Liver (tissue), 9 donors: ENCODE results near the gene JPH3. TPM values are rescaled to one million over a fixed set of nuclear protein-coding genes. Genes with fewer than 3 reads are reported as not detected.

Source experiments
- DNase-seq: peaks from one replicate; pipeline ENCODE4 v3.0.0-alpha.2; 2017; ENCODE audit warnings: low spot score
- H3K27ac ChIP-seq, 2 donors: one replicate each; pipeline ENCODE4 v1.7.0; 2013; ENCODE audit warnings: inconsistent platforms in 2 of 2, low read length in 2 of 2, control low read depth in 1 of 2, low read depth in 1 of 2, mild to moderate bottlenecking in 1 of 2
- H3K27me3 ChIP-seq, 4 donors: one replicate each; pipeline versions ENCODE4 v1.6.1 to v1.7.0; 2013; ENCODE audit warnings: low read length in 3 of 4, inconsistent platforms in 1 of 4, mild to moderate bottlenecking in 1 of 4, moderate library complexity in 1 of 4; ENCODE audit not compliant: control insufficient read depth in 4 of 4, insufficient read depth in 4 of 4
- H3K36me3 ChIP-seq, 4 donors: one replicate each; pipeline versions ENCODE4 v1.6.1 to v1.7.0; 2013; ENCODE audit warnings: low read length in 3 of 4, mild to moderate bottlenecking in 3 of 4, low read depth in 1 of 4, moderate library complexity in 1 of 4; ENCODE audit not compliant: control insufficient read depth in 4 of 4, insufficient read depth in 3 of 4
- H3K4me1 ChIP-seq, 4 donors: one replicate each; pipeline versions ENCODE4 v1.6.1 to v1.7.0; 2013; ENCODE audit warnings: low read length in 3 of 4, mild to moderate bottlenecking in 3 of 4, moderate library complexity in 1 of 4; ENCODE audit not compliant: control insufficient read depth in 4 of 4, insufficient read depth in 4 of 4
- H3K4me3 ChIP-seq, 3 donors: one replicate each; pipeline versions ENCODE4 v1.6.1 to v1.7.0; 2013; ENCODE audit warnings: low read length in 3 of 3, control low read depth in 1 of 3, low read depth in 1 of 3, mild to moderate bottlenecking in 1 of 3
- H3K9ac ChIP-seq, 2 donors: one replicate each; pipeline ENCODE4 v1.7.0; 2013; ENCODE audit warnings: low read length in 2 of 2, mild to moderate bottlenecking in 2 of 2, moderate library complexity in 2 of 2, control low read depth in 1 of 2, low read depth in 1 of 2
- H3K9me3 ChIP-seq, 4 donors: one replicate each; pipeline versions ENCODE4 v1.6.1 to v1.7.0; 2013; ENCODE audit warnings: low read length in 3 of 4; ENCODE audit not compliant: control insufficient read depth in 4 of 4
- EGR1 ChIP-seq, 2 donors: IDR thresholded peaks; 2 replicates each; pipeline ENCODE4 v1.6.1; 2016 to 2018; ENCODE audit warnings: antibody characterized with exemption in 2 of 2, low read depth in 2 of 2
- FOXA1 ChIP-seq: IDR thresholded peaks from 2 replicates; pipeline ENCODE4 v1.6.1; 2016; ENCODE audit warnings: antibody characterized with exemption
- FOXA2 ChIP-seq: IDR thresholded peaks from 2 replicates; pipeline ENCODE4 v1.6.1; 2016; ENCODE audit warnings: antibody characterized with exemption
- GABPA ChIP-seq, 2 donors: IDR thresholded peaks in 1 of 2; conservative IDR thresholded peaks in 1 of 2; 2 replicates each; pipeline ENCODE4 v1.6.1; 2016; ENCODE audit warnings: antibody characterized with exemption in 2 of 2, mild to moderate bottlenecking in 1 of 2, moderate library complexity in 1 of 2
- HNF4A ChIP-seq, 2 donors: conservative IDR thresholded peaks; 2 replicates each; pipeline ENCODE4 v1.6.1; 2016; ENCODE audit warnings: antibody characterized with exemption in 2 of 2, mild to moderate bottlenecking in 2 of 2
- HNF4G ChIP-seq: IDR thresholded peaks from 2 replicates; pipeline ENCODE4 v1.6.1; 2016; ENCODE audit warnings: antibody characterized with exemption
- JUND ChIP-seq, 2 donors: IDR thresholded peaks; 2 replicates each; pipeline ENCODE4 v1.6.1; 2016; ENCODE audit warnings: antibody characterized with exemption in 2 of 2
- NR2F2 ChIP-seq: IDR thresholded peaks from 2 replicates; pipeline ENCODE4 v1.6.1; 2016; ENCODE audit warnings: antibody characterized with exemption
- RAD21 ChIP-seq, 2 donors: IDR thresholded peaks; 2 replicates each; pipeline ENCODE4 v1.6.1; 2016; ENCODE audit warnings: antibody characterized with exemption in 2 of 2, mild to moderate bottlenecking in 2 of 2
- RXRA ChIP-seq, 2 donors: IDR thresholded peaks; 2 replicates each; pipeline ENCODE4 v1.6.1; 2017 to 2018; ENCODE audit warnings: antibody characterized with exemption in 2 of 2, mild to moderate bottlenecking in 1 of 2
- SP1 ChIP-seq: IDR thresholded peaks from 2 replicates; pipeline ENCODE4 v1.6.1; 2018; ENCODE audit warnings: antibody characterized with exemption, mild to moderate bottlenecking
- TAF1 ChIP-seq: conservative IDR thresholded peaks from 2 replicates; pipeline ENCODE4 v1.6.1; 2016; ENCODE audit warnings: antibody characterized with exemption, mild to moderate bottlenecking
- YY1 ChIP-seq: IDR thresholded peaks from 2 replicates; pipeline ENCODE4 v1.6.1; 2016; ENCODE audit warnings: antibody characterized with exemption, mild to moderate bottlenecking
- WGBS: extraction: QIAGEN DNeasy Blood & Tissue Kit; methylation state at CpG from one replicate; pipeline ENCODE4 v1.1.7; 2013; 5-methylcytosine and 5-hydroxymethylcytosine counted together
- polyA plus RNA-seq, 2 donors: library from polyadenylated mRNA; stranded (reverse) in 1 of 2; unstranded in 1 of 2; fragments of 200-250 nt in 1 of 2; fragments of >200 nt in 1 of 2; fragmentation: Nextera tagmentation in 1 of 2; extraction: Ambion mirVana in 1 of 2; gene quantifications; one replicate each; pipeline versions ENCODE4 v1.2.1 to v1.2.3, GENCODE V29; 2013 to 2015
- total RNA-seq, 2 donors: library from RNA; depleted of rRNA; stranded (reverse); fragments of >200 nt; gene quantifications; one replicate each; pipeline ENCODE4 v1.2.3, GENCODE V29; 2014
- TF ChIP-seq, protein P1 (sequence below): IDR thresholded peaks from 2 replicates; pipeline ENCODE4 v1.6.1; 2016; ENCODE audit warnings: antibody characterized with exemption
- TF ChIP-seq, protein P2 (sequence below): IDR thresholded peaks from 2 replicates; pipeline ENCODE4 v1.6.1; 2016; ENCODE audit warnings: antibody characterized with exemption
- TF ChIP-seq, protein P3 (sequence below): IDR thresholded peaks from 2 replicates; pipeline ENCODE4 v1.6.1; 2016; ENCODE audit warnings: antibody characterized with exemption
- TF ChIP-seq, protein P4 (sequence below): fragments of 150-350 bp; IDR thresholded peaks from 2 replicates; pipeline ENCODE4 v1.5.1; 2017; ENCODE audit warnings: improper control_type of control experiment, low read depth, low read length; ENCODE audit not compliant: missing input control
- TF ChIP-seq, protein P5 (sequence below): IDR thresholded peaks from 2 replicates; pipeline ENCODE4 v1.6.1; 2016; ENCODE audit warnings: antibody characterized with exemption, mild to moderate bottlenecking
- donor health status: healthy.
- donor health status: healthy.
- donor health status: healthy.
- donor health status: healthy.
- donor health status: healthy.

The JPH3 gene
- total and polyA plus RNA-seq, 4 donors, result under 0.01 to 0.09 (median 0.04) TPM

DNA sequence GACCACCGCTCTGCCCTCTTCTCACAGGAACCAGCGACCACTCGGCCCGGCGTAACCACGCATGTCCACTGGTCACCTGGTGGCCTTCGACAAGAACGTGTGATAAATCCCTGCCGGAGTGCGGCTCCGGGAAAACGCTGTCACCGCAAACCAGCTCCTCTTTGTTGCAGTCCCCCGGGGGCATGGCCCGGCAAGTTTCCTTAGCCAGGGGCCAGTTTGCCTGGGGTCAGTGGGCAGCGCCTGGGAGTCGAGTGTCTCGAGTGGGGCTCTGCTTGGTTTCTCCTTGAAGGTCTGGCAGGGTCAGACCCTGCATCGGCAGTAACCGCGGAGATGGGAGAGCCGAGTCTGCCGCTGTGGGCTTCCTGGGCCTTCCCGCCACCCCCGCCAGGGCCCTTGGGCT, 52.5 kb downstream of the JPH3 start:
- Histone ChIP-seq H3K4me1 (no peaks in the 10 kb centered on the region), H3K9me3 (peaks cover 0 to 7% (median 3%) of the 10 kb centered on the region in 4 donors), H3K9ac (no peak overlapping the region), H3K36me3 (no peaks in the 10 kb centered on the region), H3K27me3 (peaks cover 0 to 2% (median 0%) of the 10 kb centered on the region in 4 donors), H3K4me3 (no peak overlapping the region), H3K27ac (no peak overlapping the region)
- TF ChIP-seq, protein P1, sequence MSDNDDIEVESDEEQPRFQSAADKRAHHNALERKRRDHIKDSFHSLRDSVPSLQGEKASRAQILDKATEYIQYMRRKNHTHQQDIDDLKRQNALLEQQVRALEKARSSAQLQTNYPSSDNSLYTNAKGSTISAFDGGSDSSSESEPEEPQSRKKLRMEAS, result no peak
- TF ChIP-seq RAD21 (IDR thresholded peaks at IDR 0.05) (no peak), TAF1 (no peak), HNF4A (conservative IDR thresholded peaks at IDR 0.05) (no peak), HNF4G (no peak)
- TF ChIP-seq, protein P2, sequence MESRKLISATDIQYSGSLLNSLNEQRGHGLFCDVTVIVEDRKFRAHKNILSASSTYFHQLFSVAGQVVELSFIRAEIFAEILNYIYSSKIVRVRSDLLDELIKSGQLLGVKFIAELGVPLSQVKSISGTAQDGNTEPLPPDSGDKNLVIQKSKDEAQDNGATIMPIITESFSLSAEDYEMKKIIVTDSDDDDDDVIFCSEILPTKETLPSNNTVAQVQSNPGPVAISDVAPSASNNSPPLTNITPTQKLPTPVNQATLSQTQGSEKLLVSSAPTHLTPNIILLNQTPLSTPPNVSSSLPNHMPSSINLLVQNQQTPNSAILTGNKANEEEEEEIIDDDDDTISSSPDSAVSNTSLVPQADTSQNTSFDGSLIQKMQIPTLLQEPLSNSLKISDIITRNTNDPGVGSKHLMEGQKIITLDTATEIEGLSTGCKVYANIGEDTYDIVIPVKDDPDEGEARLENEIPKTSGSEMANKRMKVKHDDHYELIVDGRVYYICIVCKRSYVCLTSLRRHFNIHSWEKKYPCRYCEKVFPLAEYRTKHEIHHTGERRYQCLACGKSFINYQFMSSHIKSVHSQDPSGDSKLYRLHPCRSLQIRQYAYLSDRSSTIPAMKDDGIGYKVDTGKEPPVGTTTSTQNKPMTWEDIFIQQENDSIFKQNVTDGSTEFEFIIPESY, result no peak
- TF ChIP-seq, protein P3, sequence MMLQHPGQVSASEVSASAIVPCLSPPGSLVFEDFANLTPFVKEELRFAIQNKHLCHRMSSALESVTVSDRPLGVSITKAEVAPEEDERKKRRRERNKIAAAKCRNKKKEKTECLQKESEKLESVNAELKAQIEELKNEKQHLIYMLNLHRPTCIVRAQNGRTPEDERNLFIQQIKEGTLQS, result no peak
- 87% methylated on average over 25 of the region's 25 CpGs for WGBS
- no peak for DNase-seq

DNA sequence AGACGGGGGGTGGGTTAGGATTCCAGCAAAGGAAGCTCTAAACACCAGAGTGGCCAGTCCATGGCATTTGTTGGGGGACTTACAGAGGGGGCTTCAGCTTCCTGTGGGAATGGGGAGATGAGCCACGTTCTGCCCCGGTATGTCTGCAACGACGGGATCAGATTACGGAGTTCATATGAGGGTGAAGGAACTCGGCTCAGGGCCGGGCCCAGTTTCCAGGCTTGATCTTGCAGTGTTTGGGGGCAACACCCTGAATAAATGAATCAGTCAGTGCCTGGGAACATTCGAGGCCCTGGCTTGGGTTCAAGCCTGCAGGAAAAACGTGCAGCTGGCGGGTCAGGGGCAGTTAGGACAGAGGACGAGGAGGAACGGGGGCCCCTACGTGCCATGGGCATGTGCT, 54.0 kb downstream of the JPH3 start:
- no peaks in the 10 kb centered on the region for H3K4me1 ChIP-seq
- 63% methylated on average over 14 of the region's 14 CpGs for WGBS
- H3K9me3 ChIP-seq, result peaks cover 0 to 7% (median 3%) of the 10 kb centered on the region in 4 donors
- no peak overlapping the region for H3K4me3 ChIP-seq
- no peaks in the 10 kb centered on the region for H3K36me3 ChIP-seq
- no peak for DNase-seq
- no peak overlapping the region for H3K9ac ChIP-seq
- TF ChIP-seq RAD21 (IDR thresholded peaks at IDR 0.05) (no peak), JUND (IDR thresholded peaks at IDR 0.05) (no peak), RXRA (IDR thresholded peaks at IDR 0.05) (no peak), FOXA1 (no peak), NR2F2 (no peak), YY1 (no peak), FOXA2 (no peak), HNF4A (conservative IDR thresholded peaks at IDR 0.05) (no peak), EGR1 (IDR thresholded peaks at IDR 0.05; ENCODE audit: low read depth in 2 of 2) (no peak), SP1 (no peak), GABPA (IDR thresholded peaks at IDR 0.05 in 1 of 2, conservative IDR thresholded peaks at IDR 0.05 in 1 of 2) (no peak), TAF1 (no peak), HNF4G (no peak)
- TF ChIP-seq, protein P2, result no peak
- TF ChIP-seq, protein P1, result no peak
- TF ChIP-seq, protein P4, sequence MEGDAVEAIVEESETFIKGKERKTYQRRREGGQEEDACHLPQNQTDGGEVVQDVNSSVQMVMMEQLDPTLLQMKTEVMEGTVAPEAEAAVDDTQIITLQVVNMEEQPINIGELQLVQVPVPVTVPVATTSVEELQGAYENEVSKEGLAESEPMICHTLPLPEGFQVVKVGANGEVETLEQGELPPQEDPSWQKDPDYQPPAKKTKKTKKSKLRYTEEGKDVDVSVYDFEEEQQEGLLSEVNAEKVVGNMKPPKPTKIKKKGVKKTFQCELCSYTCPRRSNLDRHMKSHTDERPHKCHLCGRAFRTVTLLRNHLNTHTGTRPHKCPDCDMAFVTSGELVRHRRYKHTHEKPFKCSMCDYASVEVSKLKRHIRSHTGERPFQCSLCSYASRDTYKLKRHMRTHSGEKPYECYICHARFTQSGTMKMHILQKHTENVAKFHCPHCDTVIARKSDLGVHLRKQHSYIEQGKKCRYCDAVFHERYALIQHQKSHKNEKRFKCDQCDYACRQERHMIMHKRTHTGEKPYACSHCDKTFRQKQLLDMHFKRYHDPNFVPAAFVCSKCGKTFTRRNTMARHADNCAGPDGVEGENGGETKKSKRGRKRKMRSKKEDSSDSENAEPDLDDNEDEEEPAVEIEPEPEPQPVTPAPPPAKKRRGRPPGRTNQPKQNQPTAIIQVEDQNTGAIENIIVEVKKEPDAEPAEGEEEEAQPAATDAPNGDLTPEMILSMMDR, result no peak
- TF ChIP-seq, protein P5, sequence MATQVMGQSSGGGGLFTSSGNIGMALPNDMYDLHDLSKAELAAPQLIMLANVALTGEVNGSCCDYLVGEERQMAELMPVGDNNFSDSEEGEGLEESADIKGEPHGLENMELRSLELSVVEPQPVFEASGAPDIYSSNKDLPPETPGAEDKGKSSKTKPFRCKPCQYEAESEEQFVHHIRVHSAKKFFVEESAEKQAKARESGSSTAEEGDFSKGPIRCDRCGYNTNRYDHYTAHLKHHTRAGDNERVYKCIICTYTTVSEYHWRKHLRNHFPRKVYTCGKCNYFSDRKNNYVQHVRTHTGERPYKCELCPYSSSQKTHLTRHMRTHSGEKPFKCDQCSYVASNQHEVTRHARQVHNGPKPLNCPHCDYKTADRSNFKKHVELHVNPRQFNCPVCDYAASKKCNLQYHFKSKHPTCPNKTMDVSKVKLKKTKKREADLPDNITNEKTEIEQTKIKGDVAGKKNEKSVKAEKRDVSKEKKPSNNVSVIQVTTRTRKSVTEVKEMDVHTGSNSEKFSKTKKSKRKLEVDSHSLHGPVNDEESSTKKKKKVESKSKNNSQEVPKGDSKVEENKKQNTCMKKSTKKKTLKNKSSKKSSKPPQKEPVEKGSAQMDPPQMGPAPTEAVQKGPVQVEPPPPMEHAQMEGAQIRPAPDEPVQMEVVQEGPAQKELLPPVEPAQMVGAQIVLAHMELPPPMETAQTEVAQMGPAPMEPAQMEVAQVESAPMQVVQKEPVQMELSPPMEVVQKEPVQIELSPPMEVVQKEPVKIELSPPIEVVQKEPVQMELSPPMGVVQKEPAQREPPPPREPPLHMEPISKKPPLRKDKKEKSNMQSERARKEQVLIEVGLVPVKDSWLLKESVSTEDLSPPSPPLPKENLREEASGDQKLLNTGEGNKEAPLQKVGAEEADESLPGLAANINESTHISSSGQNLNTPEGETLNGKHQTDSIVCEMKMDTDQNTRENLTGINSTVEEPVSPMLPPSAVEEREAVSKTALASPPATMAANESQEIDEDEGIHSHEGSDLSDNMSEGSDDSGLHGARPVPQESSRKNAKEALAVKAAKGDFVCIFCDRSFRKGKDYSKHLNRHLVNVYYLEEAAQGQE, result no peak
- TF ChIP-seq, protein P3, result no peak
- H3K27me3 ChIP-seq, result peaks cover 0 to 6% (median 1%) of the 10 kb centered on the region in 4 donors
- H3K27ac ChIP-seq, result no peak overlapping the region
